GM12865 (cell line): ENCODE measurements around the gene RND3.
A peak's percentile ranks its signal among the peaks of the same experiment; 100 is the strongest.

Experiments used
- DNase-seq: peaks from one replicate; pipeline ENCODE4 v3.0.0; 2010; ENCODE audit warnings: low read depth
- H3K4me3 ChIP-seq: 2 replicates; pipeline ENCODE4 v1.5.1; 2011; ENCODE audit warnings: mild to moderate bottlenecking, low read depth, low read length, control low read depth
- CTCF ChIP-seq: IDR thresholded peaks from 2 replicates; pipeline ENCODE4 v1.5.1; 2011; ENCODE audit warnings: low read length, control low read depth, low read depth, inconsistent platforms; ENCODE audit not compliant: insufficient read depth; ENCODE audit errors: missing control alignments

Gene RND3

GRCh38 chr2:150485871-150486538 is 1.5 kb downstream of the RND3 start:
- no peak for TF ChIP-seq CTCF
- no peak for DNase-seq
- H3K4me3 ChIP-seq: no peak overlapping the region; the same call in 1 of the 2 replicates

- peak; percentile 9 for TF ChIP-seq CTCF
- DNase-seq: peak; percentile 36
- peak overlapping the region; percentile 36 for H3K4me3 ChIP-seq
Measured at GRCh38 chr2:150485114-150485870, 2.2 kb downstream of the RND3 start.

GRCh38 chr2:150484461-150485021 is 2.9 kb downstream of the RND3 start:
- no peak for DNase-seq
- H3K4me3 ChIP-seq: no peak overlapping the region
- TF ChIP-seq CTCF: no peak

- no peak overlapping the region for H3K4me3 ChIP-seq
- no peak for DNase-seq
- no peak for TF ChIP-seq CTCF
Measured at GRCh38 chr2:150484006-150484405, 3.5 kb downstream of the RND3 start.

GRCh38 chr2:150483532-150483931 is 3.9 kb downstream of the RND3 start:
- no peak for DNase-seq

More at GRCh38 chr2:150483532-150483931, 3.9 kb downstream of the RND3 start:
- no peak overlapping the region for H3K4me3 ChIP-seq
- TF ChIP-seq CTCF: no peak
